Uterus (tissue), 4 donors: Measurements from ENCODE around the gene ZNF648. TPM values are rescaled to one million over a fixed set of nuclear protein-coding genes. Genes with fewer than 3 reads are reported as not detected.

Experiments used
- DNase-seq, 2 donors: peaks; one replicate each; pipeline ENCODE4 v3.0.0-alpha.2; 2019 to 2020
- H3K27ac ChIP-seq, 2 donors: fragments of 200-600 bp; sonication (generic); 1 replicate in 1 of 2; 2 replicates in 1 of 2; pipeline ENCODE4 v1.5.1; 2016 to 2018
- H3K27me3 ChIP-seq, 2 donors: fragments of 200-600 bp; sonication (generic); one replicate each; pipeline ENCODE4 v1.5.1; 2018 to 2019; ENCODE audit warnings: control low read depth in 1 of 2
- H3K36me3 ChIP-seq, 2 donors: fragments of 200-600 bp; sonication (generic); one replicate each; pipeline ENCODE4 v1.5.1; 2019; ENCODE audit warnings: control low read depth in 1 of 2
- H3K4me1 ChIP-seq, 2 donors: fragments of 200-600 bp; sonication (generic); one replicate each; pipeline ENCODE4 v1.5.1; 2018 to 2019; ENCODE audit warnings: control low read depth in 1 of 2
- H3K4me3 ChIP-seq, 2 donors: fragments of 200-600 bp; sonication (generic); 1 replicate in 1 of 2; 2 replicates in 1 of 2; pipeline ENCODE4 v1.5.1; 2018 to 2019; ENCODE audit warnings: mild to moderate bottlenecking in 1 of 2
- H3K9me3 ChIP-seq, 2 donors: fragments of 200-600 bp; sonication (generic); one replicate each; pipeline ENCODE4 v1.5.1; 2019; ENCODE audit warnings: control low read depth in 1 of 2
- CTCF ChIP-seq, 4 experiments: fragments of 200-600 bp in 2 of 4; fragments of 450-650 bp in 2 of 4; sonication (generic) in 2 of 4; IDR thresholded peaks; one replicate each; pipeline ENCODE4 v1.5.1; 2016 to 2019; ENCODE audit warnings: antibody characterized with exemption in 4 of 4, mild to moderate bottlenecking in 2 of 4, moderate library complexity in 1 of 4
- POLR2A ChIP-seq, 2 donors: fragments of 450-650 bp; IDR thresholded peaks; one replicate each; pipeline ENCODE4 v1.6.1; 2016; ENCODE audit warnings: antibody characterized with exemption in 2 of 2, mild to moderate bottlenecking in 1 of 2, moderate library complexity in 1 of 2
- intact Hi-C: fragments of 100-400 bp; cut with DNase I; formaldehyde crosslinking; loops from one replicate; pipeline ENCODE4 v1.15.1; 2023; ENCODE audit warnings: low total_unique reads
- total RNA-seq, 4 donors: library from RNA; depleted of rRNA in 3 of 4; stranded (reverse); fragments of >200 nt in 3 of 4; gene quantifications; one replicate each; pipeline versions ENCODE4 v1.1.0 to v1.2.4, GENCODE V29; 2014 to 2023
- donor health status: DM: yes; HTN: yes; CAD: no.

Gene ZNF648
- total RNA-seq, 4 donors from 2014 or later, result 0.27 to 1.8 (median 1.7) TPM; not detected in 1

- no peaks in the 10 kb centered on the region for H3K36me3 ChIP-seq
- intact Hi-C loops, result no loop called here
- H3K27me3 ChIP-seq, result no peaks in the 10 kb centered on the region
- no peaks in the 10 kb centered on the region for H3K4me1 ChIP-seq
- no peak overlapping the region for H3K27ac ChIP-seq
- H3K4me3 ChIP-seq, result no peak overlapping the region
- H3K9me3 ChIP-seq, result no peaks in the 10 kb centered on the region
- TF ChIP-seq POLR2A (IDR thresholded peaks at IDR 0.05), result no peak
- TF ChIP-seq CTCF (IDR thresholded peaks at IDR 0.05), result no peak
- no peak for DNase-seq
Observed at GRCh38 chr1:182056601-182057366, 4.7 kb downstream of the ZNF648 start.

- H3K9me3 ChIP-seq, result no peaks in the 10 kb centered on the region
- no peaks in the 10 kb centered on the region for H3K4me1 ChIP-seq
- no peaks in the 10 kb centered on the region for H3K36me3 ChIP-seq
- DNase-seq, result peak in 1 of 2 donors; percentile 31
- intact Hi-C loops, result no loop called here
- no peaks in the 10 kb centered on the region for H3K27me3 ChIP-seq
- no peak overlapping the region for H3K4me3 ChIP-seq
- TF ChIP-seq POLR2A (IDR thresholded peaks at IDR 0.05) (no peak), CTCF (IDR thresholded peaks at IDR 0.05) (peak in 2 of 4 experiments; percentile 33 to 41)
- H3K27ac ChIP-seq, result no peak overlapping the region
Observed at GRCh38 chr1:182054698-182055326, 6.7 kb downstream of the ZNF648 start.

GRCh38 chr1:182052355-182052754 is 9.2 kb downstream of the ZNF648 start:
- Histone ChIP-seq H3K4me3 (no peak overlapping the region), H3K4me1 (no peaks in the 10 kb centered on the region), H3K27ac (no peak overlapping the region), H3K9me3 (no peaks in the 10 kb centered on the region), H3K27me3 (no peaks in the 10 kb centered on the region), H3K36me3 (no peaks in the 10 kb centered on the region)
- DNase-seq, result no peak
- intact Hi-C loops, result no loop called here
- TF ChIP-seq POLR2A (IDR thresholded peaks at IDR 0.05) (no peak), CTCF (IDR thresholded peaks at IDR 0.05) (no peak)

GRCh38 chr1:182051938-182052337 is 9.6 kb downstream of the ZNF648 start:
- H3K9me3 ChIP-seq, result no peaks in the 10 kb centered on the region
- H3K27ac ChIP-seq, result no peak overlapping the region
- DNase-seq, result no peak
- H3K27me3 ChIP-seq, result no peaks in the 10 kb centered on the region
- TF ChIP-seq CTCF (IDR thresholded peaks at IDR 0.05) (no peak), POLR2A (IDR thresholded peaks at IDR 0.05) (no peak)
- no peaks in the 10 kb centered on the region for H3K4me1 ChIP-seq
- H3K36me3 ChIP-seq, result no peaks in the 10 kb centered on the region
- no peak overlapping the region for H3K4me3 ChIP-seq
- intact Hi-C loops, result no loop called here
